T-helper 17 cell (primary cell): ENCODE measurements around the gene SBF2. TPM values are rescaled to one million over a fixed set of nuclear protein-coding genes. Genes with fewer than 3 reads are reported as not detected.
"Not testable (repeated sequence)": the region's sequence is repeated elsewhere in the genome, so short reads cannot be mapped to it uniquely, and the experiment has no call there.

Experiments used
- ATAC-seq: fragments of 150-1000 bp; cut with Tn5 transposase; 2 replicates; pipeline ENCODE4 v1.10.0; 2021; ENCODE audit warnings: mild to moderate bottlenecking, moderate library complexity
- DNase-seq, 3 donors: peaks; one replicate each; pipeline versions ENCODE4 v3.0.0 to v3.0.0-alpha.2; 2020 to 2021
- H3K9me3 ChIP-seq: one replicate; pipeline ENCODE4 v1.7.0; 2013; ENCODE audit warnings: low read length, mild to moderate bottlenecking; ENCODE audit not compliant: control insufficient read depth, poor library complexity, severe bottlenecking
- H3K27ac Mint-ChIP-seq: one replicate; pipeline ENCODE4 v1.8.0; 2022; ENCODE audit warnings: mild to moderate bottlenecking, moderate library complexity, mixed read lengths
- H3K27me3 Mint-ChIP-seq: one replicate; pipeline ENCODE4 v1.8.0; 2022; ENCODE audit warnings: mixed read lengths
- H3K36me3 Mint-ChIP-seq: one replicate; pipeline ENCODE4 v1.8.0; 2022; ENCODE audit warnings: low read depth, mixed read lengths
- H3K4me1 Mint-ChIP-seq: one replicate; pipeline ENCODE4 v1.8.0; 2022; ENCODE audit warnings: mild to moderate bottlenecking, mixed read lengths
- H3K4me3 Mint-ChIP-seq: one replicate; pipeline ENCODE4 v1.8.0; 2022; ENCODE audit warnings: mild to moderate bottlenecking, moderate library complexity, mixed read lengths
- total RNA-seq, 4 donors: library from RNA in 2 of 4; stranded (reverse) in 2 of 4; gene quantifications; one replicate each; pipeline ENCODE4 v1.2.3 and lab custom pipeline; 2022 to 2026

Gene SBF2
- total RNA-seq, 2 donors from 2014 or later: 15.5 to 23.1 TPM

DNA sequence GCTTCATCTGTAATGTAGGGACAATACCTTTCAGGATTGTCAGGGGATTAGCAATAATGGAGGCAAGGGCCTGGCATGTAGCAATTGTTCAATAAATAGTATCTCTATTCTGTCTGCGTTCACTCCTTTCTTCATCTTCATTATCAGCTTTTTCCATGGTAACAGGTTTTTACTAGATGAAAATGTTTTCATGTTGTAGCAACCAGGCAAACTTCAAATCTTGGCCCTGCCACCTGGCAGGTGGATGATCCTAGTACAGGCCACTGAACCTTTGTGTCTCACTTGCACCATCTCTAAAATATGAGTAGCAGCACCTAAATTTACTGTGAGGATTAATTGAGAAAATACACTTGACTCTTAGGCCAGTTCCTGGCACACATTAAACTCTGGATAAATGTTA lies 546.8 kb downstream of the SBF2 start:
- H3K4me3 Mint-ChIP-seq: no peak overlapping the region
- no peaks in the 10 kb centered on the region for H3K9me3 ChIP-seq
- no peaks in the 10 kb centered on the region for H3K27me3 Mint-ChIP-seq
- no peak for ATAC-seq
- H3K36me3 Mint-ChIP-seq: no peaks in the 10 kb centered on the region
- no peak overlapping the region for H3K27ac Mint-ChIP-seq
- peaks cover 6% of the 10 kb centered on the region for H3K4me1 Mint-ChIP-seq
- DNase-seq: no peak

GRCh38 chr11:9745411-9746211 lies 548.4 kb downstream of the SBF2 start:
- Mint-ChIP-seq H3K27me3 (no peaks in the 10 kb centered on the region), H3K4me3 (no peak overlapping the region), H3K36me3 (no peaks in the 10 kb centered on the region), H3K27ac (no peak overlapping the region), H3K4me1 (peaks cover 6% of the 10 kb centered on the region)
- no peaks in the 10 kb centered on the region for H3K9me3 ChIP-seq
- DNase-seq (no peak), ATAC-seq (peak; percentile 22)

- DNase-seq, H3K9me3 ChIP-seq, H3K4me1 Mint-ChIP-seq, H3K36me3 Mint-ChIP-seq, H3K27ac Mint-ChIP-seq, H3K4me3 Mint-ChIP-seq, ATAC-seq, H3K27me3 Mint-ChIP-seq: not testable (repeated sequence)
Measured at GRCh38 chr11:9743512-9743911, 550.5 kb downstream of the SBF2 start.

- no peaks in the 10 kb centered on the region for H3K9me3 ChIP-seq
- Mint-ChIP-seq H3K4me3 (no peak overlapping the region), H3K27ac (no peak overlapping the region), H3K36me3 (peaks cover 4% of the 10 kb centered on the region), H3K27me3 (no peaks in the 10 kb centered on the region), H3K4me1 (no peaks in the 10 kb centered on the region)
- no peak for ATAC-seq
- DNase-seq: no peak
Measured at GRCh38 chr11:9741260-9741659, 552.8 kb downstream of the SBF2 start.

- ATAC-seq (no peak), DNase-seq (no peak)
- peaks cover 4% of the 10 kb centered on the region for H3K36me3 Mint-ChIP-seq
- H3K27ac Mint-ChIP-seq: no peak overlapping the region
- H3K4me1 Mint-ChIP-seq: no peaks in the 10 kb centered on the region
- H3K9me3 ChIP-seq: no peaks in the 10 kb centered on the region
- H3K27me3 Mint-ChIP-seq: no peaks in the 10 kb centered on the region
- H3K4me3 Mint-ChIP-seq: no peak overlapping the region
Measured at GRCh38 chr11:9740202-9740883, 553.7 kb downstream of the SBF2 start.

- no peak overlapping the region for H3K27ac Mint-ChIP-seq
- H3K4me3 Mint-ChIP-seq: no peak overlapping the region
- ATAC-seq (peak; percentile 39), DNase-seq (no peak)
- H3K4me1 Mint-ChIP-seq: no peaks in the 10 kb centered on the region
- peaks cover 4% of the 10 kb centered on the region for H3K36me3 Mint-ChIP-seq
- no peaks in the 10 kb centered on the region for H3K27me3 Mint-ChIP-seq
- H3K9me3 ChIP-seq: no peaks in the 10 kb centered on the region
Measured at GRCh38 chr11:9739123-9739900, 554.7 kb downstream of the SBF2 start.

GRCh38 chr11:9738707-9739106 lies 555.3 kb downstream of the SBF2 start:
- DNase-seq (no peak), ATAC-seq (no peak)
- Mint-ChIP-seq H3K27me3 (no peaks in the 10 kb centered on the region), H3K27ac (no peak overlapping the region), H3K4me1 (no peaks in the 10 kb centered on the region), H3K36me3 (peaks cover 4% of the 10 kb centered on the region), H3K4me3 (no peak overlapping the region)
- no peaks in the 10 kb centered on the region for H3K9me3 ChIP-seq

- Mint-ChIP-seq H3K4me3 (no peak overlapping the region), H3K4me1 (no peaks in the 10 kb centered on the region), H3K36me3 (peaks cover 4% of the 10 kb centered on the region), H3K27ac (no peak overlapping the region), H3K27me3 (no peaks in the 10 kb centered on the region)
- no peak for ATAC-seq
- no peaks in the 10 kb centered on the region for H3K9me3 ChIP-seq
- DNase-seq: no peak
Measured at GRCh38 chr11:9738116-9738515, 555.9 kb downstream of the SBF2 start.

DNA sequence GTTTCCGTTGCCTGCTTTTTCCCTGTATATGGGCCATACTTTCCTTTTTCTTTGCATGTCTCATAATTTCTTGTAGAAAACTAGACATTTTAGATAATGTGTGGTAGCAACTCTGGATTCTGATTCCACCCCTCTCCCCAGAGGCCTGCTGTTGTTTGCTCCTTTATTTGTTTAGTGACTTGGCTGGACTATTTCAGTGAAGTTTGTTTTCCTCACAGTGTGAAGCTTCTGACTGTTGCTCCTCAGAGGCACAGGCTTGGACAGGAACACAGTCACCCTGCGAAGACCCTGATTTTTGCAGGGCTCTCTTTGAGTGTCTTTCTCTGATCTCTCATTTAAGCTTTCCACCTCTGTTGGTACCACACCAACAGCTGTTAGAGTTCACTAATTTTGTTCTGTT lies 557.7 kb downstream of the SBF2 start:
- H3K27ac Mint-ChIP-seq: no peak overlapping the region
- no peaks in the 10 kb centered on the region for H3K9me3 ChIP-seq
- ATAC-seq (no peak), DNase-seq (no peak)
- no peak overlapping the region for H3K4me3 Mint-ChIP-seq
- no peaks in the 10 kb centered on the region for H3K4me1 Mint-ChIP-seq
- no peaks in the 10 kb centered on the region for H3K27me3 Mint-ChIP-seq
- H3K36me3 Mint-ChIP-seq: peaks cover 6% of the 10 kb centered on the region

DNA sequence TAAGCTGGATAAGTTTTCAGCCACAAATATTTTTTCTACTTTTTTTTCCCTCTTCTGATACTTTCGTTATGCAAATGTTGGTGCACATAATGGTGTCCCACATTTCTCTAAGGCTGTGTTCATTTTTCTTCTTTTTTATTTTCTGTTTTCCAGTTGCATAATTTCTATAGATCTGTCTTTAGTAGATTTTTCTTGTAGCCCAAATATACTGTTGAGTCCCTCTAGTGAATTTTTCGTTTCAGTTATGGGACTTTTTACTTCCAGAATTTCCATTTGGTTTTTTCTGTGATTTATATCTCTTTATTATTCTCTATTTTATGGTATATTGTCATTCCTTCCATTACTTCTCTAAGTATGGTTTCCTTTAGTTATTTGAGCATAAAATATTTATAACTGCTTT lies 558.1 kb downstream of the SBF2 start:
- no peak overlapping the region for H3K27ac Mint-ChIP-seq
- no peaks in the 10 kb centered on the region for H3K4me1 Mint-ChIP-seq
- ATAC-seq (no peak), DNase-seq (no peak)
- peaks cover 6% of the 10 kb centered on the region for H3K36me3 Mint-ChIP-seq
- H3K27me3 Mint-ChIP-seq: no peaks in the 10 kb centered on the region
- H3K9me3 ChIP-seq: no peaks in the 10 kb centered on the region
- H3K4me3 Mint-ChIP-seq: no peak overlapping the region

DNA sequence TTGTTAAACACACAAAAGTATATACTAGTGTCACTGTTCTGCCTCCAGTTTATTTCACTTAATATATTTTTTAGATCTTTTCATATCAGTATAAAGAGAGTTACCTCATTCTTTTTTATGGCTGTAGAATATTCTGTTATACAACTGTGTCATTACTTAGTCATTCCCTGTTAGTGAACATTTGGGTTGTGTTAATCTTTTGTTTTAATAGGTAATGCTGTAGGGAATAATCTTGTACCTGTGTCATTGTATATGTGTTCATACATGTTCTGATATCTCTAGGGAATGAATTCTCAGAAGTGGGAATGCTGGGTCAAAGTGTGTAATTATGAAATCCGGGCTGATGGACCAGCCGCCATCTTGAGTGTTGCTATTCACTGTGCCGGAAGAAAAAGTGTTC lies 558.8 kb downstream of the SBF2 start:
- no peaks in the 10 kb centered on the region for H3K4me1 Mint-ChIP-seq
- ATAC-seq (no peak), DNase-seq (no peak)
- no peaks in the 10 kb centered on the region for H3K9me3 ChIP-seq
- peaks cover 6% of the 10 kb centered on the region for H3K36me3 Mint-ChIP-seq
- no peak overlapping the region for H3K27ac Mint-ChIP-seq
- no peak overlapping the region for H3K4me3 Mint-ChIP-seq
- no peaks in the 10 kb centered on the region for H3K27me3 Mint-ChIP-seq

GRCh38 chr11:9733212-9733611 lies 560.8 kb downstream of the SBF2 start:
- ATAC-seq: no peak
- Mint-ChIP-seq H3K4me3 (no peak overlapping the region), H3K27ac (no peak overlapping the region), H3K4me1 (no peaks in the 10 kb centered on the region), H3K27me3 (no peaks in the 10 kb centered on the region), H3K36me3 (peaks cover 4% of the 10 kb centered on the region)
- no peak for DNase-seq
- H3K9me3 ChIP-seq: no peaks in the 10 kb centered on the region

GRCh38 chr11:9732453-9732852 lies 561.6 kb downstream of the SBF2 start:
- H3K27ac Mint-ChIP-seq: no peak overlapping the region
- no peak for DNase-seq
- H3K4me3 Mint-ChIP-seq: no peak overlapping the region
- ATAC-seq: no peak
- H3K4me1 Mint-ChIP-seq: no peaks in the 10 kb centered on the region
- H3K27me3 Mint-ChIP-seq: no peaks in the 10 kb centered on the region
- no peaks in the 10 kb centered on the region for H3K9me3 ChIP-seq
- H3K36me3 Mint-ChIP-seq: peaks cover 4% of the 10 kb centered on the region
